Uterus (tissue), 4 donors: ENCODE data around the gene XXYLT1. TPM values are rescaled to one million over a fixed set of nuclear protein-coding genes. Genes with fewer than 3 reads are reported as not detected.

ENCODE experiments used
- DNase-seq, 2 donors: peaks; one replicate each; pipeline ENCODE4 v3.0.0-alpha.2; 2019 to 2020
- H3K27ac ChIP-seq, 2 donors: fragments of 200-600 bp; sonication (generic); 1 replicate in 1 of 2; 2 replicates in 1 of 2; pipeline ENCODE4 v1.5.1; 2016 to 2018
- H3K27me3 ChIP-seq, 2 donors: fragments of 200-600 bp; sonication (generic); one replicate each; pipeline ENCODE4 v1.5.1; 2018 to 2019; ENCODE audit warnings: control low read depth in 1 of 2
- H3K36me3 ChIP-seq, 2 donors: fragments of 200-600 bp; sonication (generic); one replicate each; pipeline ENCODE4 v1.5.1; 2019; ENCODE audit warnings: control low read depth in 1 of 2
- H3K4me1 ChIP-seq, 2 donors: fragments of 200-600 bp; sonication (generic); one replicate each; pipeline ENCODE4 v1.5.1; 2018 to 2019; ENCODE audit warnings: control low read depth in 1 of 2
- H3K4me3 ChIP-seq, 2 donors: fragments of 200-600 bp; sonication (generic); 1 replicate in 1 of 2; 2 replicates in 1 of 2; pipeline ENCODE4 v1.5.1; 2018 to 2019; ENCODE audit warnings: mild to moderate bottlenecking in 1 of 2
- H3K9me3 ChIP-seq, 2 donors: fragments of 200-600 bp; sonication (generic); one replicate each; pipeline ENCODE4 v1.5.1; 2019; ENCODE audit warnings: control low read depth in 1 of 2
- POLR2A ChIP-seq, 2 donors: fragments of 450-650 bp; IDR thresholded peaks; one replicate each; pipeline ENCODE4 v1.6.1; 2016; ENCODE audit warnings: antibody characterized with exemption in 2 of 2, mild to moderate bottlenecking in 1 of 2, moderate library complexity in 1 of 2
- intact Hi-C: fragments of 100-400 bp; cut with DNase I; formaldehyde crosslinking; loops from one replicate; pipeline ENCODE4 v1.15.1; 2023; ENCODE audit warnings: low total_unique reads
- total RNA-seq, 4 donors: library from RNA; depleted of rRNA in 3 of 4; stranded (reverse); fragments of >200 nt in 3 of 4; gene quantifications; one replicate each; pipeline versions ENCODE4 v1.1.0 to v1.2.4, GENCODE V29; 2014 to 2023
- TF ChIP-seq, protein P1 (sequence below), 4 experiments: fragments of 200-600 bp in 2 of 4; fragments of 450-650 bp in 2 of 4; sonication (generic) in 2 of 4; IDR thresholded peaks; one replicate each; pipeline ENCODE4 v1.5.1; 2016 to 2019; ENCODE audit warnings: antibody characterized with exemption in 4 of 4, mild to moderate bottlenecking in 2 of 4, moderate library complexity in 1 of 4
- donor health status: DM: yes; HTN: yes; CAD: no.

Gene XXYLT1
- total RNA-seq, 4 donors from 2014 or later: 10.6 to 52.5 (median 23.8) TPM

- peaks cover 0 to 6% of the 10 kb centered on the region in 2 donors for H3K4me1 ChIP-seq
- no peak for DNase-seq
- H3K27ac ChIP-seq: no peak overlapping the region
- H3K36me3 ChIP-seq: no peaks in the 10 kb centered on the region
- TF ChIP-seq, protein P1, sequence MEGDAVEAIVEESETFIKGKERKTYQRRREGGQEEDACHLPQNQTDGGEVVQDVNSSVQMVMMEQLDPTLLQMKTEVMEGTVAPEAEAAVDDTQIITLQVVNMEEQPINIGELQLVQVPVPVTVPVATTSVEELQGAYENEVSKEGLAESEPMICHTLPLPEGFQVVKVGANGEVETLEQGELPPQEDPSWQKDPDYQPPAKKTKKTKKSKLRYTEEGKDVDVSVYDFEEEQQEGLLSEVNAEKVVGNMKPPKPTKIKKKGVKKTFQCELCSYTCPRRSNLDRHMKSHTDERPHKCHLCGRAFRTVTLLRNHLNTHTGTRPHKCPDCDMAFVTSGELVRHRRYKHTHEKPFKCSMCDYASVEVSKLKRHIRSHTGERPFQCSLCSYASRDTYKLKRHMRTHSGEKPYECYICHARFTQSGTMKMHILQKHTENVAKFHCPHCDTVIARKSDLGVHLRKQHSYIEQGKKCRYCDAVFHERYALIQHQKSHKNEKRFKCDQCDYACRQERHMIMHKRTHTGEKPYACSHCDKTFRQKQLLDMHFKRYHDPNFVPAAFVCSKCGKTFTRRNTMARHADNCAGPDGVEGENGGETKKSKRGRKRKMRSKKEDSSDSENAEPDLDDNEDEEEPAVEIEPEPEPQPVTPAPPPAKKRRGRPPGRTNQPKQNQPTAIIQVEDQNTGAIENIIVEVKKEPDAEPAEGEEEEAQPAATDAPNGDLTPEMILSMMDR (IDR thresholded peaks at IDR 0.05): no peak
- TF ChIP-seq POLR2A (IDR thresholded peaks at IDR 0.05): no peak
- H3K27me3 ChIP-seq: no peaks in the 10 kb centered on the region
- intact Hi-C loops: no loop called here
- no peaks in the 10 kb centered on the region for H3K9me3 ChIP-seq
- H3K4me3 ChIP-seq: no peak overlapping the region
Measured at GRCh38 chr3:195116407-195117185, 154.4 kb downstream of the XXYLT1 start.

DNA sequence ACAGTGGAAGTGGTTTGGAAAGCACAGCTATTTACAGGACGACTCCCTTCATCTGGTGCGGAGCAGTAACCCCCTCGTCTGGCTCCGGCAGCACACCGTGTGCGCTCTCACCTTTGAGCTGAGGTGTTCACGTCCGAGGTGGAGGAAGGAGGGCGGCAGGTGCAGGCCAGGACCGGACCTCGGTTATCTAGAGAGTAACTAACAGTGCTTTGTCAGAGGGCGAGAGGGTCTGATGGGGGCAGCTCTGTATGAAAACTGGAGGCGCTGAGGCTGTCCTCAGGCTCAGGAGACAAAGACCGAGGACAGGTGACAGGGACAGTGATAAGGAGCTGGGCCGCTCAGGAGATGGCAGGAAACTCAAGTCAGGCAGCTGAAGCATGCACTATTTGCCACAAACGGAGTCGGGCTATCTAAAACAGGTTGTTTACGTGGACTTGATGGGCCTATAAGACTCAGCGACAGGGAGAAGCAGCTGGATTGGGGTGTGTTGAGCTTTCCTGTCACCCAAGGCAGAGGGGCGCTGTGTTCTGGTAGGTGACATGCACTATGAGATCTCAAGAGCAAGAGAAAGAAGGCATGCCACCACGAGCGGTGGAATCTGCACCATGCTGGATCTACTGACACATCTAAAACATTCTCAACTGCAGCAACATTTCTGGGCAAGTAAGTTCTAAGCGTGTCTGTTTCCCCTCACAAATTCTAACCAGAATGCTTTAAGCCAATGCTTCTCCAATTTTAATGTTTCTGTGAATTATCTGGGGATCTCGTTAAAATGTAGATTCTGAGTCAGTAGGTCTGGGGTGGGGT lies 155.2 kb downstream of the XXYLT1 start:
- Histone ChIP-seq H3K27me3 (no peaks in the 10 kb centered on the region), H3K9me3 (no peaks in the 10 kb centered on the region), H3K4me3 (no peak overlapping the region), H3K27ac (no peak overlapping the region), H3K36me3 (no peaks in the 10 kb centered on the region), H3K4me1 (peaks cover 0 to 6% of the 10 kb centered on the region in 2 donors)
- TF ChIP-seq POLR2A (IDR thresholded peaks at IDR 0.05): no peak
- TF ChIP-seq, protein P1 (IDR thresholded peaks at IDR 0.05): no peak
- no peak for DNase-seq
- intact Hi-C loops: no loop called here

DNA sequence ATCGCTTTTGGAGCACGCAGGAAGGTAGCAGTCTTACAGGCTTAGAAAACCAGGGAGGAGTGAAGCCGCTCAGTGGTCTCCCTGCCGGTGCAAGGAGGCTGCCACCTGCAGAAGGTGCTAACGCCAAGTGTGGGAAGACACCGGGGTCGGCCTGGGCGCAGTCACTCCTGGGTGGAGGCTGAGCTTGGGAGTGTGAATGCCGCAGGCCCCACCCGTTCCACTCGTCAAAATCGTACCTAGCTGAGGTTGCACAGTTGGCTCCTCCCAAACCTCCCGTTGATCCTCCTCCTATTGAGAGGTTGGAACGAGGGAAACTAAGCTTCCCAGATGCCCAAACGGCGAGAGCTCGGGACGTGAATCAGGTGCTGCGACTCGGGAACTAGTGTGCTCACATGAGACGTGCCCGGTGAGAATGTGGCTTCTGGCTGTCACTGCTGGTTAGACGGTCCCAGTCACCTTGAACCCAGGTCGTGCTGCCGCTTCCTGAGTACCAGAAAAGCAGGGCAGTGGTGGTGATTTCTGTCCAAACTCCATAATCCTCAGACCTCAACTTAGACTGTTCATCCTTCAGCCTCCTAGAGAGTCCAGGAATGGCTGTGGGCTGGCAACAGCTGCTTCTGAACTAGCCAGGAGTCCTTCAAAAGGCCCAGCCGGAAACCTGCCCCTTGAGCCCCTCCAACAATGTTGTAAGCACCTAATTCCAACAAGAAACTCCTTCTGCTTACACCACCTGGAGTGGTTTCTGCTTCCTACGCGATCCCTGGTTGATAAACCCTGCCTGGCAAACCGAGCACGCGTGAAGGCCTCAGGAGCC lies 156.0 kb downstream of the XXYLT1 start:
- Histone ChIP-seq H3K27me3 (no peaks in the 10 kb centered on the region), H3K9me3 (no peaks in the 10 kb centered on the region), H3K4me3 (no peak overlapping the region), H3K36me3 (no peaks in the 10 kb centered on the region), H3K4me1 (peaks cover 0 to 4% of the 10 kb centered on the region in 2 donors), H3K27ac (no peak overlapping the region)
- TF ChIP-seq, protein P1 (IDR thresholded peaks at IDR 0.05): no peak
- TF ChIP-seq POLR2A (IDR thresholded peaks at IDR 0.05): no peak
- intact Hi-C loops: no loop called here
- DNase-seq: no peak

- no peaks in the 10 kb centered on the region for H3K4me1 ChIP-seq
- H3K4me3 ChIP-seq: no peak overlapping the region
- no peak overlapping the region for H3K27ac ChIP-seq
- H3K27me3 ChIP-seq: no peaks in the 10 kb centered on the region
- no peaks in the 10 kb centered on the region for H3K36me3 ChIP-seq
- no peak for TF ChIP-seq POLR2A (IDR thresholded peaks at IDR 0.05)
- TF ChIP-seq, protein P1 (IDR thresholded peaks at IDR 0.05): no peak
- no peak for DNase-seq
- H3K9me3 ChIP-seq: no peaks in the 10 kb centered on the region
- intact Hi-C loops: no loop called here
Measured at GRCh38 chr3:195113536-195114425, 157.2 kb downstream of the XXYLT1 start.
